HepG2 (cell line): ENCODE results near the gene TNXB. TPM values are rescaled to one million over a fixed set of nuclear protein-coding genes. Genes with fewer than 3 reads are reported as not detected.

ENCODE experiments used
- ATAC-seq: fragments of 200-7000 bp; cut with Tn5 transposase; 3 replicates; pipeline ENCODE4 v1.9.1; 2020; ENCODE audit warnings: mild to moderate bottlenecking, moderate library complexity
- BruUV-seq: library from RNA; stranded (reverse); fragments of 400-500 nt; replicated peaks from 2 replicates; lab custom pipeline; 2021; lab: Mats Ljungman, UMichigan
- CTCF ChIA-PET: fragments of 300-600 bp; formaldehyde crosslinking; extraction: SDS; loops from one replicate; lab custom pipeline; 2021; ENCODE audit warnings: low total read pairs, inconsistent platforms, low intra/inter-chr PET ratio; lab: Yijun Ruan, JAX
- POLR2A ChIA-PET: fragments of 350-600 bp; sonication (Branson Sonifier 250); formaldehyde crosslinking; loops from one replicate; lab custom pipeline; 2020; ENCODE audit warnings: antibody characterized with exemption, inconsistent platforms; lab: Yijun Ruan, JAX
- DNase-seq: peaks from one replicate; pipeline ENCODE4 v3.0.0-alpha.2; 2015; ENCODE audit warnings: low spot score
- FAIRE-seq: peaks from 3 replicates; lab custom pipeline; 2011; peaks lifted over from hg19 to GRCh38; lab: Jason Lieb, UNC
- H2AFZ ChIP-seq: one replicate; pipeline ENCODE4 v1.6.1; 2011; ENCODE audit warnings: low read length, inconsistent platforms
- H3K27ac ChIP-seq: fragments of 300-600 bp; 3 replicates; pipeline ENCODE4 v1.8.0; 2011; ENCODE audit warnings: mixed run types, mild to moderate bottlenecking, mixed read lengths, low read length, inconsistent platforms; ENCODE audit not compliant: insufficient read depth; ENCODE audit errors: extremely low read length
- H3K27me3 ChIP-seq, 2 experiments: fragments of 200-600 bp in 1 of 2; 2 replicates in 1 of 2; 3 replicates in 1 of 2; pipeline versions ENCODE4 v1.6.0 to v1.8.0; 2011; ENCODE audit warnings: low read length in 2 of 2, mild to moderate bottlenecking in 2 of 2, moderate library complexity in 2 of 2, inconsistent platforms in 1 of 2; ENCODE audit not compliant: insufficient read depth in 2 of 2, control insufficient read depth in 1 of 2
- H3K36me3 ChIP-seq, 2 experiments: fragments of 200-600 bp in 1 of 2; replicated peaks in 1 of 2; 2 replicates in 1 of 2; 3 replicates in 1 of 2; pipeline versions ENCODE4 v1.5.1 to v1.8.0; 2011; ENCODE audit warnings: low read length in 2 of 2, inconsistent platforms in 1 of 2; ENCODE audit not compliant: insufficient read depth in 2 of 2, control insufficient read depth in 1 of 2
- H3K4me1 ChIP-seq: 2 replicates; pipeline ENCODE4 v1.5.1; 2012; ENCODE audit warnings: low read length, inconsistent platforms; ENCODE audit not compliant: insufficient read depth
- H3K4me2 ChIP-seq: 2 replicates; pipeline ENCODE4 v1.6.0; 2011; ENCODE audit warnings: low read depth, low read length, inconsistent platforms
- H3K4me3 ChIP-seq, 3 experiments: fragments of 200-600 bp in 1 of 3; sonication (generic), shearing (Covaris generic) in 1 of 3; replicated peaks in 1 of 3; 2 replicates each; pipeline ENCODE4 v1.5.1; 2011 to 2016; ENCODE audit warnings: low read length in 3 of 3, inconsistent platforms in 2 of 3, low read depth in 2 of 3, mild to moderate bottlenecking in 2 of 3, control low read depth in 1 of 3, mixed read lengths in 1 of 3; ENCODE audit not compliant: insufficient read depth in 1 of 3
- H3K79me2 ChIP-seq: one replicate; pipeline ENCODE4 v1.6.1; 2011; ENCODE audit warnings: low read length, inconsistent platforms; ENCODE audit not compliant: insufficient read depth
- H3K9ac ChIP-seq: 2 replicates; pipeline ENCODE4 v1.6.0; 2011; ENCODE audit warnings: mild to moderate bottlenecking, low read depth, low read length, inconsistent platforms; ENCODE audit not compliant: insufficient read depth
- H3K9me3 ChIP-seq: 2 replicates; pipeline ENCODE4 v1.5.1; 2012; ENCODE audit warnings: mild to moderate bottlenecking, low read length
- H4K20me1 ChIP-seq: 2 replicates; pipeline ENCODE4 v1.6.0; 2011; ENCODE audit warnings: inconsistent platforms, mild to moderate bottlenecking, low read length, moderate library complexity; ENCODE audit not compliant: insufficient read depth
- AGO1 ChIP-seq: fragments of 200-400 bp; formaldehyde crosslinking; IDR thresholded peaks from 2 replicates; pipeline ENCODE4 v1.6.1; 2017; ENCODE audit warnings: mild to moderate bottlenecking, low read depth, low read length, moderate library complexity; ENCODE audit not compliant: poor library complexity, severe bottlenecking
- CENPX ChIP-seq: sonication (generic); formaldehyde crosslinking; IDR thresholded peaks from 2 replicates; pipeline ENCODE4 v1.9.0; 2021; ENCODE audit warnings: mild to moderate bottlenecking, missing genetic modification reagents, moderate library complexity
- RBM22 ChIP-seq: fragments of 200-400 bp; formaldehyde crosslinking; optimal IDR thresholded peaks from 2 replicates; pipeline ENCODE3; 2017; ENCODE audit warnings: mild to moderate bottlenecking, low read length, moderate library complexity
- SRSF1 ChIP-seq: fragments of 200-400 bp; formaldehyde crosslinking; optimal IDR thresholded peaks from 2 replicates; pipeline ENCODE3; 2017; ENCODE audit warnings: mild to moderate bottlenecking, low read depth, low read length, moderate library complexity
- TMF1 ChIP-seq: sonication (generic); formaldehyde crosslinking; IDR thresholded peaks from 2 replicates; pipeline ENCODE4 v1.8.1; 2022; ENCODE audit warnings: low read depth, missing genetic modification reagents
- ZBTB42 ChIP-seq: sonication (generic); formaldehyde crosslinking; IDR thresholded peaks from 2 replicates; pipeline ENCODE4 v1.5.0; 2020; ENCODE audit warnings: mild to moderate bottlenecking, missing genetic modification reagents
- ZFAT ChIP-seq: sonication (generic); formaldehyde crosslinking; conservative IDR thresholded peaks from 2 replicates; pipeline ENCODE4 v1.8.1; 2023; ENCODE audit warnings: missing genetic modification reagents, inconsistent platforms
- ZNF260 ChIP-seq: sonication (generic); formaldehyde crosslinking; IDR thresholded peaks from 2 replicates; pipeline ENCODE4 v1.4.0; 2020; ENCODE audit warnings: missing genetic modification reagents, low read depth, mild to moderate bottlenecking, borderline replicate concordance
- WGBS: methylation state at CpG from one replicate; pipeline ENCODE4 v1.1.6; 2017; ENCODE audit warnings: low lambda C conversion rate; 5-methylcytosine and 5-hydroxymethylcytosine counted together
- in situ Hi-C: cut with HindIII; loops from 2 replicates; pipeline ENCODE4 v1.10.0; 2017; ENCODE audit warnings: low pct_unique_long_range_greater_than_20kb; ENCODE audit not compliant: extremely low pct_ligation_motif_present
- intact Hi-C: fragments of 100-400 bp; cut with micrococcal nuclease; formaldehyde crosslinking; loops from one replicate; pipeline ENCODE4 v1.10.0; 2022; ENCODE audit not compliant: unreplicated experiment
- polyA plus RNA-seq, 8 experiments: library from polyadenylated mRNA; depleted of rRNA in 3 of 8; stranded (reverse) in 7 of 8; unstranded in 1 of 8; fragments of >200 nt; fragmentation: Illumina TruSeq in 4 of 8; extraction: Trizol in 4 of 8; gene quantifications; 2 replicates each; pipeline versions ENCODE4 v1.2.1 to v1.2.3, GENCODE V29; 2011 to 2016; ENCODE audit warnings: low read depth in 4 of 8, missing spikeins in 1 of 8, mixed read lengths in 1 of 8; ENCODE audit not compliant: insufficient read depth in 1 of 8
- total RNA-seq, 5 experiments: library from RNA; depleted of rRNA; stranded (reverse); fragments of >200 nt; fragmentation: Illumina TruSeq; extraction: Trizol; gene quantifications; 2 replicates each; pipeline ENCODE4 v1.2.3, GENCODE V29; 2016; ENCODE audit warnings: low read depth in 1 of 5
- TF ChIP-seq, protein P1 (sequence below): sonication (generic); formaldehyde crosslinking; IDR thresholded peaks from 2 replicates; pipeline ENCODE4 v1.5.1; 2020; ENCODE audit warnings: mild to moderate bottlenecking, missing genetic modification reagents, moderate library complexity
- TF ChIP-seq, protein P2 (sequence below): sonication (generic); formaldehyde crosslinking; IDR thresholded peaks from one replicate; pipeline ENCODE4 v1.5.1; 2020; ENCODE audit warnings: mild to moderate bottlenecking, missing genetic modification reagents; ENCODE audit errors: not compliant biosample characterization

Gene TNXB
- total and polyA plus RNA-seq, 2 of the 13 experiments (the other 11 are each of a cell fraction or from before 2014, with no cell fraction given) = 1.6 to 2.7 TPM

DNA sequence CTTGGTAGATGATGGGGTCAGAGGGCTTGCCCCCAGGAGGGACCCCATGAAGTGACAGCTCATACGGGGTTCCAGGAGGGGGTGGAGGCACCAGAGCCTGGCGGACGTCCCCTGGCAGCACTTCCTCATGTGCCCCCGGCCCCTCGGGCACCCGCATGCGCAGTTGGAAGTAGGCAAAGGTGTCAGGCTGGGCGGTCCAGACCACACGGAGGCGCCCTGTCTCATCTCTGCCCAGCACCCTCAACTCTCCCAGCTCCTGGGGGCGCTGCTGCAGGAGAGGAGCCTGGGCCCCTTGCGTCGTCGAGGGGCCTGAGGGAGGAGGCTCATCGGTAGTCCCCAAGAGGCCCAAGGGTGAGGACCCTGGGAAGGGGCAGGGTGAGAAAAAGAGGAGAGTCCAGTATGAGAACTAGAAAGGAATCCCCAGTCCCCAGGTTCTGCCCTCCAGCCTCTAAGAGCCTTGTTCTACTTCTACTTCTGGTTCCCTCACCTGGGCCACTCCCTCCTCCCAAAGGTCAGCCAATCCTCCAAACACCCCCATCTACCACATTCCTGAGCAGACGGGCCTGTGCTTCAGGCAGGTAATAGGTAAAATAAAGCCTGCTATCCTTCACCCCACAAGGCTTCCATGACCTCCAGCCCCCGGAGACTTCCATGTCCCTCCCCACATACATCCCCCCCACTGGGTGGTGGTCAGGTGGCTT lies 23.2 kb downstream of the TNXB start:
- 44% methylated on average over 17 of the region's 17 CpGs for WGBS
- ATAC-seq (no peak), FAIRE-seq (no peak), DNase-seq (no peak)
- peaks cover 6 to 50% of the 10 kb centered on the region in 2 experiments for H3K27me3 ChIP-seq
- H3K9me3 ChIP-seq = no peaks in the 10 kb centered on the region
- peaks cover 53% of the 10 kb centered on the region for H3K4me1 ChIP-seq
- no peak overlapping the region for H2AFZ ChIP-seq
- no peaks in the 10 kb centered on the region for H3K36me3 ChIP-seq
- in situ Hi-C loops = loop anchor here (25.0 kb wide), 1 partner anchor 701 kb away; no protein-coding TSS in a partner anchor
- no TSS peak for BruUV-seq
- no peak overlapping the region for H3K9ac ChIP-seq
- H3K4me2 ChIP-seq = no peak overlapping the region
- ChIA-PET CTCF (interaction anchor here (1.5 kb wide), 1 partner anchor 31 kb away, joined by 6 read pairs; no protein-coding TSS in a partner anchor), POLR2A (no interaction called here)
- H3K79me2 ChIP-seq = no peaks in the 10 kb centered on the region
- H3K4me3 ChIP-seq = no peak overlapping the region
- H4K20me1 ChIP-seq = no peaks in the 10 kb centered on the region
- H3K27ac ChIP-seq = no peak overlapping the region
- intact Hi-C loops = no loop called here
- no peak for TF ChIP-seq ZBTB42 (CRISPR knock-in tag)
- TF ChIP-seq SRSF1 = no peak
- no peak for TF ChIP-seq RBM22
- TF ChIP-seq ZFAT (CRISPR knock-in tag) = no peak
- TF ChIP-seq CENPX (CRISPR knock-in tag) = no peak
- no peak for TF ChIP-seq ZNF260 (CRISPR knock-in tag)
- TF ChIP-seq, protein P1, sequence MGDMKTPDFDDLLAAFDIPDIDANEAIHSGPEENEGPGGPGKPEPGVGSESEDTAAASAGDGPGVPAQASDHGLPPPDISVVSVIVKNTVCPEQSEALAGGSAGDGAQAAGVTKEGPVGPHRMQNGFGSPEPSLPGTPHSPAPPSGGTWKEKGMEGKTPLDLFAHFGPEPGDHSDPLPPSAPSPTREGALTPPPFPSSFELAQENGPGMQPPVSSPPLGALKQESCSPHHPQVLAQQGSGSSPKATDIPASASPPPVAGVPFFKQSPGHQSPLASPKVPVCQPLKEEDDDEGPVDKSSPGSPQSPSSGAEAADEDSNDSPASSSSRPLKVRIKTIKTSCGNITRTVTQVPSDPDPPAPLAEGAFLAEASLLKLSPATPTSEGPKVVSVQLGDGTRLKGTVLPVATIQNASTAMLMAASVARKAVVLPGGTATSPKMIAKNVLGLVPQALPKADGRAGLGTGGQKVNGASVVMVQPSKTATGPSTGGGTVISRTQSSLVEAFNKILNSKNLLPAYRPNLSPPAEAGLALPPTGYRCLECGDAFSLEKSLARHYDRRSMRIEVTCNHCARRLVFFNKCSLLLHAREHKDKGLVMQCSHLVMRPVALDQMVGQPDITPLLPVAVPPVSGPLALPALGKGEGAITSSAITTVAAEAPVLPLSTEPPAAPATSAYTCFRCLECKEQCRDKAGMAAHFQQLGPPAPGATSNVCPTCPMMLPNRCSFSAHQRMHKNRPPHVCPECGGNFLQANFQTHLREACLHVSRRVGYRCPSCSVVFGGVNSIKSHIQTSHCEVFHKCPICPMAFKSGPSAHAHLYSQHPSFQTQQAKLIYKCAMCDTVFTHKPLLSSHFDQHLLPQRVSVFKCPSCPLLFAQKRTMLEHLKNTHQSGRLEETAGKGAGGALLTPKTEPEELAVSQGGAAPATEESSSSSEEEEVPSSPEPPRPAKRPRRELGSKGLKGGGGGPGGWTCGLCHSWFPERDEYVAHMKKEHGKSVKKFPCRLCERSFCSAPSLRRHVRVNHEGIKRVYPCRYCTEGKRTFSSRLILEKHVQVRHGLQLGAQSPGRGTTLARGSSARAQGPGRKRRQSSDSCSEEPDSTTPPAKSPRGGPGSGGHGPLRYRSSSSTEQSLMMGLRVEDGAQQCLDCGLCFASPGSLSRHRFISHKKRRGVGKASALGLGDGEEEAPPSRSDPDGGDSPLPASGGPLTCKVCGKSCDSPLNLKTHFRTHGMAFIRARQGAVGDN (CRISPR knock-in tag) = 0 out of 2 replicates have a peak, but pooled peaks have one; percentile 4
- TF ChIP-seq, protein P2, sequence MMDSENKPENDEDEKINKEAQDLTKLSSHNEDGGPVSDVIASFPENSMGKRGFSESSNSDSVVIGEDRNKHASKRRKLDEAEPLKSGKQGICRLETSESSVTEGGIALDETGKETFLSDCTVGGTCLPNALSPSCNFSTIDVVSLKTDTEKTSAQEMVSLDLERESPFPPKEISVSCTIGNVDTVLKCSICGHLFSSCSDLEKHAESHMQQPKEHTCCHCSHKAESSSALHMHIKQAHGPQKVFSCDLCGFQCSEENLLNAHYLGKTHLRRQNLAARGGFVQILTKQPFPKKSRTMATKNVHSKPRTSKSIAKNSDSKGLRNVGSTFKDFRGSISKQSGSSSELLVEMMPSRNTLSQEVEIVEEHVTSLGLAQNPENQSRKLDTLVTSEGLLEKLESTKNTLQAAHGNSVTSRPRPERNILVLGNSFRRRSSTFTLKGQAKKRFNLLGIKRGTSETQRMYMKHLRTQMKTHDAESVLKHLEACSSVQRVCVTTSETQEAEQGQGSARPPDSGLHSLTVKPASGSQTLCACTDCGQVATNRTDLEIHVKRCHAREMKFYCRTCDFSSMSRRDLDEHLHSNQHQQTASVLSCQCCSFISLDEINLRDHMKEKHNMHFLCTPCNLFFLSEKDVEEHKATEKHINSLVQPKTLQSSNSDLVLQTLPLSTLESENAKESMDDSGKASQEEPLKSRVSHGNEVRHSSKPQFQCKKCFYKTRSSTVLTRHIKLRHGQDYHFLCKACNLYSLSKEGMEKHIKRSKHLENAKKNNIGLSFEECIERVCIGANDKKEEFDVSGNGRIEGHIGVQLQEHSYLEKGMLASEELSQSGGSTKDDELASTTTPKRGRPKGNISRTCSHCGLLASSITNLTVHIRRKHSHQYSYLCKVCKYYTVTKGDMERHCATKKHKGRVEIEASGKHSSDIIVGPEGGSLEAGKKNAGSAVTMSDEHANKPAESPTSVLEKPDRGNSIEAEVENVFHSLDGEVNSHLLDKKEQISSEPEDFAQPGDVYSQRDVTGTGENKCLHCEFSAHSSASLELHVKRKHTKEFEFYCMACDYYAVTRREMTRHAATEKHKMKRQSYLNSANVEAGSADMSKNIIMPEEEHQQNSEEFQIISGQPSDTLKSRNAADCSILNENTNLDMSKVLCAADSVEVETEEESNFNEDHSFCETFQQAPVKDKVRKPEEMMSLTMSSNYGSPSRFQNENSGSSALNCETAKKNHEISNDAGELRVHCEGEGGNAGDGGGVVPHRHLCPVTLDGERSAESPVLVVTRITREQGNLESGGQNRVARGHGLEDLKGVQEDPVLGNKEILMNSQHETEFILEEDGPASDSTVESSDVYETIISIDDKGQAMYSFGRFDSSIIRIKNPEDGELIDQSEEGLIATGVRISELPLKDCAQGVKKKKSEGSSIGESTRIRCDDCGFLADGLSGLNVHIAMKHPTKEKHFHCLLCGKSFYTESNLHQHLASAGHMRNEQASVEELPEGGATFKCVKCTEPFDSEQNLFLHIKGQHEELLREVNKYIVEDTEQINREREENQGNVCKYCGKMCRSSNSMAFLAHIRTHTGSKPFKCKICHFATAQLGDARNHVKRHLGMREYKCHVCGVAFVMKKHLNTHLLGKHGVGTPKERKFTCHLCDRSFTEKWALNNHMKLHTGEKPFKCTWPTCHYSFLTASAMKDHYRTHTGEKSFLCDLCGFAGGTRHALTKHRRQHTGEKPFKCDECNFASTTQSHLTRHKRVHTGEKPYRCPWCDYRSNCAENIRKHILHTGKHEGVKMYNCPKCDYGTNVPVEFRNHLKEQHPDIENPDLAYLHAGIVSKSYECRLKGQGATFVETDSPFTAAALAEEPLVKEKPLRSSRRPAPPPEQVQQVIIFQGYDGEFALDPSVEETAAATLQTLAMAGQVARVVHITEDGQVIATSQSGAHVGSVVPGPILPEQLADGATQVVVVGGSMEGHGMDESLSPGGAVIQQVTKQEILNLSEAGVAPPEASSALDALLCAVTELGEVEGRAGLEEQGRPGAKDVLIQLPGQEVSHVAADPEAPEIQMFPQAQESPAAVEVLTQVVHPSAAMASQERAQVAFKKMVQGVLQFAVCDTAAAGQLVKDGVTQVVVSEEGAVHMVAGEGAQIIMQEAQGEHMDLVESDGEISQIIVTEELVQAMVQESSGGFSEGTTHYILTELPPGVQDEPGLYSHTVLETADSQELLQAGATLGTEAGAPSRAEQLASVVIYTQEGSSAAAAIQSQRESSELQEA (CRISPR knock-in tag) = no peak
- peak; percentile 41 for TF ChIP-seq AGO1
- TF ChIP-seq TMF1 (CRISPR knock-in tag) = no peak
